ENCODE results near the gene NIF3L1. TPM values are rescaled to one million over a fixed set of nuclear protein-coding genes. Genes with fewer than 3 reads are reported as not detected.
"Not testable (repeated sequence)": the region's sequence is repeated elsewhere in the genome, so short reads cannot be mapped to it uniquely, and the experiment has no call there.

Gene NIF3L1
- total and polyA plus RNA-seq, 2 experiments from 2014 or later: 29.2 to 37.6 TPM

GRCh38 chr2:200878289-200878880 is 10.8 kb upstream of the NIF3L1 start:
- Histone ChIP-seq H3K36me3 (peaks cover 54% of the 10 kb centered on the region), H3K4me1 (ENCODE audit: low read depth) (peaks cover 16% of the 10 kb centered on the region), H3K27me3 (no peaks in the 10 kb centered on the region), H3K27ac (peak overlapping the region; percentile 58), H3K4me3 (no peak overlapping the region), H3K9me3 (ENCODE audit: low read depth) (no peaks in the 10 kb centered on the region)
- no peak for DNase-seq (ENCODE audit: low read depth in 1 of 2, low spot score in 1 of 2)
- TF ChIP-seq, protein P1, sequence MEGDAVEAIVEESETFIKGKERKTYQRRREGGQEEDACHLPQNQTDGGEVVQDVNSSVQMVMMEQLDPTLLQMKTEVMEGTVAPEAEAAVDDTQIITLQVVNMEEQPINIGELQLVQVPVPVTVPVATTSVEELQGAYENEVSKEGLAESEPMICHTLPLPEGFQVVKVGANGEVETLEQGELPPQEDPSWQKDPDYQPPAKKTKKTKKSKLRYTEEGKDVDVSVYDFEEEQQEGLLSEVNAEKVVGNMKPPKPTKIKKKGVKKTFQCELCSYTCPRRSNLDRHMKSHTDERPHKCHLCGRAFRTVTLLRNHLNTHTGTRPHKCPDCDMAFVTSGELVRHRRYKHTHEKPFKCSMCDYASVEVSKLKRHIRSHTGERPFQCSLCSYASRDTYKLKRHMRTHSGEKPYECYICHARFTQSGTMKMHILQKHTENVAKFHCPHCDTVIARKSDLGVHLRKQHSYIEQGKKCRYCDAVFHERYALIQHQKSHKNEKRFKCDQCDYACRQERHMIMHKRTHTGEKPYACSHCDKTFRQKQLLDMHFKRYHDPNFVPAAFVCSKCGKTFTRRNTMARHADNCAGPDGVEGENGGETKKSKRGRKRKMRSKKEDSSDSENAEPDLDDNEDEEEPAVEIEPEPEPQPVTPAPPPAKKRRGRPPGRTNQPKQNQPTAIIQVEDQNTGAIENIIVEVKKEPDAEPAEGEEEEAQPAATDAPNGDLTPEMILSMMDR (IDR thresholded peaks at IDR 0.05; ENCODE audit: low read depth, low read length): no peak

- H3K9me3 ChIP-seq (ENCODE audit: low read depth); H3K27ac ChIP-seq; DNase-seq (ENCODE audit: low read depth in 1 of 2, low spot score in 1 of 2); H3K27me3 ChIP-seq; H3K4me3 ChIP-seq: not testable (repeated sequence)
- Histone ChIP-seq H3K4me1 (ENCODE audit: low read depth) (peaks cover 14% of the 10 kb centered on the region), H3K36me3 (peaks cover 46% of the 10 kb centered on the region)
These were observed 7.4 kb upstream of the NIF3L1 start for GRCh38 chr2:200881715-200882249.

GRCh38 chr2:200899482-200899881 is 10.3 kb downstream of the NIF3L1 start:
- H3K4me3 ChIP-seq: no peak overlapping the region
- no peaks in the 10 kb centered on the region for H3K27me3 ChIP-seq
- H3K9me3 ChIP-seq (ENCODE audit: low read depth): no peaks in the 10 kb centered on the region
- TF ChIP-seq, protein P1 (IDR thresholded peaks at IDR 0.05; ENCODE audit: low read depth, low read length): no peak
- peak overlapping the region; percentile 12 for H3K27ac ChIP-seq
- H3K4me1 ChIP-seq (ENCODE audit: low read depth): no peaks in the 10 kb centered on the region
- no peak for DNase-seq (ENCODE audit: low read depth in 1 of 2, low spot score in 1 of 2)
- peaks cover 63% of the 10 kb centered on the region for H3K36me3 ChIP-seq

GRCh38 chr2:200901459-200902072 is 12.4 kb downstream of the NIF3L1 start:
- Histone ChIP-seq H3K9me3 (ENCODE audit: low read depth) (no peaks in the 10 kb centered on the region), H3K27ac (no peak overlapping the region), H3K27me3 (no peaks in the 10 kb centered on the region), H3K4me1 (ENCODE audit: low read depth) (no peaks in the 10 kb centered on the region), H3K36me3 (peaks cover 51% of the 10 kb centered on the region), H3K4me3 (no peak overlapping the region)
- TF ChIP-seq, protein P1 (IDR thresholded peaks at IDR 0.05; ENCODE audit: low read depth, low read length): peak; percentile 84
- peak; percentile 87 to 93 for DNase-seq (ENCODE audit: low read depth in 1 of 2, low spot score in 1 of 2)

GRCh38 chr2:200905618-200906296 is 16.6 kb downstream of the NIF3L1 start:
- peak; percentile 67 to 83 for DNase-seq (ENCODE audit: low read depth in 1 of 2, low spot score in 1 of 2)
- Histone ChIP-seq H3K27me3 (no peaks in the 10 kb centered on the region), H3K27ac (peak overlapping the region; percentile 27), H3K4me3 (no peak overlapping the region), H3K36me3 (peaks cover 31% of the 10 kb centered on the region), H3K4me1 (ENCODE audit: low read depth) (no peaks in the 10 kb centered on the region), H3K9me3 (ENCODE audit: low read depth) (no peaks in the 10 kb centered on the region)
- TF ChIP-seq, protein P1 (IDR thresholded peaks at IDR 0.05; ENCODE audit: low read depth, low read length): peak; percentile 83

DNA sequence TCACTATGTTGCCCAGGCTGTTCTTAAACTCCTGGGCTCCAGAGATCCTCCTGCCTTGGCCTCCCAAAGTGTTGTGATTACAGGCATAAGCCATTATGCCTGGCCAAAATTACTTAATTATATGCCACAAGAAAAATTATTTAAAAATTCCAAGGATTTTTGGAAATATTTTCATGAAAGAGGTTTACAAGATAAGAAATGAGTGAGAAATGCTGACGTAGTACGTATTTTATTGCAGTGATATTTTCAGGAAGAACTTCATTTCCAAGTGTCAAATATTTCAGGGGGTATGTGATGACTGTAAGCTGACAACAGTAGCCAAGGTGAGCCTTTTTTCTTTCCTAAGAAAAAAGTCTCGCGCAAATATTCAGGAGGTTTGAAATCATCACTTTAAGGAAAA is 20.8 kb downstream of the NIF3L1 start:
- peaks cover 45% of the 10 kb centered on the region for H3K36me3 ChIP-seq

More for the DNA sequence above, 20.8 kb downstream of the NIF3L1 start:
- Histone ChIP-seq H3K27ac (no peak overlapping the region), H3K27me3 (no peaks in the 10 kb centered on the region), H3K4me1 (ENCODE audit: low read depth) (no peaks in the 10 kb centered on the region), H3K9me3 (ENCODE audit: low read depth) (no peaks in the 10 kb centered on the region), H3K4me3 (no peak overlapping the region)
- TF ChIP-seq, protein P1 (IDR thresholded peaks at IDR 0.05; ENCODE audit: low read depth, low read length): no peak
- DNase-seq (ENCODE audit: low read depth in 1 of 2, low spot score in 1 of 2): no peak

All from cardiac muscle cell (in vitro differentiated cells and primary cell).